GM20431 (cell line): Measurements from ENCODE around the gene CLEC2D.
"Not testable (repeated sequence)": the region's sequence is repeated elsewhere in the genome, so short reads cannot be mapped to it uniquely, and the experiment has no call there.

Experiments used
- in situ Hi-C: fragments of 300-500 bp; cut with MseI, MboI; formaldehyde crosslinking; loops from one replicate; pipeline ENCODE4 v1.15.0; 2020; ENCODE audit warnings: low sequenced_read_pairs; ENCODE audit not compliant: unreplicated experiment

CLEC2D gene

DNA sequence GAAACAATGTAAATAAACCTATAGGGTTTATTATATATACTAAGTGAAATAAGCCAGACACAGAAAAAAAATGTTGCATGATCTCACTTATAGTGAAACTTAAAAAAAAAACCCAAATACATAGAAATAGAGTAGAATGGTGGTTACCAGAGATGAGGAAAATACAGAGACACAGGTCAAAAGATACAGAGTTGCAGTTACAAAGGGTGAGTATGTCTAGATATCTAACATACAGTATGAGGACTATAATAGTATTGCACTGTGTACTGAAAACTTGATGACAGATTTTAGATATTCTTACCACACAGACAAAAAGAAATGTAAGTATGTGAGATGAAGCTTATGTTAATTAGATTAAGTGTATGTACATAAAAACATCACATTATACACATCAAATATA is 28.1 kb downstream of the CLEC2D start:
- in situ Hi-C loops = no loop called here

DNA sequence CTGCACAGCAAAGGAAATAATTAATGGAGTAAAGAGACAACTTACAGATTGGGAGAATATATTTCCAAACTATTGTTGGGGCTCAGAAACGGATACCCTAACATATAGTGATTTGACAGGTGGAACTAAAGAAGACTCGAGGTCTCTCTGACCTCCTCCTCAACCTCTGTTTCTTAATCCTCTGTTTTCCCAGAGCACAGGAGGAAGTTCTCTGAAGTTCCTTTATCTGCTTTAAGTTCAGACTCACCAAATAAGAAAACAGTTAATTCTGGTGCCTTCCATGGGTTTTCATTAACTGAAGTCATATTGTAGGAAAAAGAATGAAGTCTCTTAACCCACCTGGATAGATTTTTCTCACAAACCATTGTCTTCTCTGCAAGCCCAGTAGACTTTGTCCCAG is 29.2 kb downstream of the CLEC2D start:
- in situ Hi-C loops = no loop called here

DNA sequence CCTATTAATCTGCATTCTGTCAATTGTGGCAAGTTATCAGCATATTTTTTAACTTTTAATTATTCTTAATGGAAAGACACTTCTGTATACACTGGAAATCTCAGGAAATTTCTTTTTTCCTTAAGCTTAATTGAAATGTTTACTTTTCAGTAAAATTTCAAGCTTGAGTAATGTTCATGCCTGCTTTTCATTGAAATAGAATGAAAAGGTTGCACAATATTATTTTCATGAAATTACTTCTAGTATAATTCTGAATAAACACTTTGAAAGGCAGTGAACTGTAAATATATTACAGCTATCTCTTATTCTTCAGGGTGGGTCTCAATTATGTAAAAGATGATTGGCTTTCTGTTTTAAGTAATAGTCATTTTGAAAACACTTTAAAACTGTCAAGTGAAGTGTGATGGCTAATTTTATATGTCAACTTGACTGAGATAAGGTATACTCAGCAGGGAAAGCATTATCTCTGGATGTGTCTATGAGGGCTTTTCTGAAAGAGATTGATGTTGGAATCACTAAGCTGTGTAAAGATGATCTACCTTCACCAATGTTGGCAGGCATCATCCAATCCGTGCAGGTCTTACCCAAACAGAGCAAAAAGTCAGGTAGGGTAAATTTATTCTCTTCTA is 29.9 kb downstream of the CLEC2D start:
- in situ Hi-C loops = no loop called here

DNA sequence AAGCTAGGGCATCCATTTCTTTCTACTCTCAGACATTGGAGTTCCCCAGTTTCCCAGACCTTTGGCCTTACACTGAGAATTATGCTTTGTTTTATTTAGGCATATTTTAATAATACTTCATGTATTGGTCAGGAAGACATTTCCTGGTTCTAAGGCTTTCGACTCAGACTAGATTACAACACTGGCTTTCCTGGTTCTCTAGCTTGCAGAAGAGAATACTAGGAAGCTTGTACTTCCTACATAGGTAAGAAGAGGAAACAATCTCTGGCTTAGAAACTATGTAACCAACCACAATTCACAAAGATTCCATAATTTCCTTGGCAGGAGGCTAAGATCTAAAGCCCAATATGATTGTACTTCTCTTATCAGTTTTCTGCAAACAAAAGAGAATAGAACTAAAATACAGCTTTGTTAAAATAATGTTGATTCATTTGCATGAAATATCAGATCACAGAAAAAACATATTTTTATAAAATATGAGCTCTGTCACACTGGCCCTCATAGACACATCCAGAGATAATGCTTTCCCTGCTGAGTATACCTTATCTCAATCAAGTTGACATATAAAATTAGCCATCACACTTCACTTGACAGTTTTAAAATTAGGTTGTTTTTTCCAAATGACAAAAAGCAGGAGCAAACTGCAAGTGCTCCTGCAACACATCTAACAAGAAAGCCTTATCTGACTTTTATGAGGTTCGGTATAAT is 30.5 kb downstream of the CLEC2D start:
- in situ Hi-C loops = no loop called here

DNA sequence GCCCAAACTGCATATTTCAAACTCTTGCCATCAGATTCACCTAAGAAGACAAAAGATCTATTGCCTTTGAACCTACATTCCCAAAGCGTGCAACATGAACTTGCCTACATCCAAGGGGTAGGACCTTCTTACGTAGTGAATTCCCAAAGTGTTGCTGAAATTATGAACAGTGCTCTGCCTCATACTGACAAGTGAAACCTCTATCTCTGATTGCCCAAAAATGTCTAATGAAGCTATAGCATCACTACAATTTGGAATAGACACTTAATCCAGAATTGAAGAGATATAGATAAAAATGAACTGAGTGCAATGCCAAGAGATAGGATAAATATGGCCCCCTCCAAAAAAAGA is 31.1 kb downstream of the CLEC2D start:
- in situ Hi-C loops = no loop called here

DNA sequence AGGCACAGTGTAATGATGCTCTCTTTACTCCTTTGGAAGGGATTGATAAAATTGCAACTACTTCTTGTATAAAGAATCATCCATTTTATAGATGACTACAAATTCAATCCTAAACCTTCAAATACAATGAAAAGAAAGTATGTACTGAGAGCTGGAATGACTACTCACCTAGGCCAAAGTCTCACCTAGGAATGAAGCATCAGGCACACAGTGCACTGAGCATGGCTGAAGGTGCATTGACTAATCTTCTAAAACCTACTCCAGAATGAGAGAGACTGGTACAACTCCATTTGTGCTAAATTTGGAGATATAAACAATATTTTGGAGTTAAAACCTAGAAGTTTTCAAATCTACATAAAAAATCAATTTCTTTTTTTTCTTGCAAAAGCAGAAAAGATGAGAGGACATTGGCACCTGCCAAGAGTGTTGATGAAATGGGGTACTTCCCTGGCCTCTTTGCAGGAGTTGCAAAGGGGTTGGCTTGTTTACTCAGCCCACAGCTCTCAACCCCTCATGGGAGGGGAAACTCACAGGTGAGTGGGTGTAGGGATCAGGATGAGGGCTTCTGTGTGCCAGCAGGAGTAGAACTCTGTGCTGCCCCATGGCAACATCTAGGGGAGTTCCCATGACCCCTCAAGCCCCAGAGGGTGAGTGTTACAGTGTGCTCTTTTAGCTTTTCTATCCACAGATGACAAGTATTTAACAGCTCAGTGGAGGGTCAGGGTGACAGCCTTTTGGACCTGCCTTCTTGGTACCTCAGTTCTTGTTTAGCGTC is 32.1 kb downstream of the CLEC2D start:
- in situ Hi-C loops = no loop called here

DNA sequence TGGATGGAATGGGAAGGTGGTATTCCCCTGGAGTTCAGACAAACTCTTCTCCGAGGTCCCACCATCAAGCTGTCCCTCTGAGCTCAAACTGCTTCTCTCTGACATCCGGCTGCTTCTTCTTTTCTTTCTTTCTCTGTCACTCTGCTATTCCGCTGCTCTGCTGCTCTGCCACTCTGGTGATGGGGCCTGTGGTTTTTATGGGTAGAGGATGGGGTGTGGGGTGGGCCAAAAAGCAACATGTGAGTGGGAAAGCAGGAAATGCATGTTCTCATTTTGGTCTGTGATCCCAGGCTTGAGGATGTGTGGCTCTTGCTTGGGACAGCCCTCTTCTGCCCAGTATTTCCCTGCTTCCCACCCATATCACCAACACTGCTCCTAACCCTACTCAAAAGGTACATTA is 32.7 kb downstream of the CLEC2D start:
- in situ Hi-C loops = no loop called here

DNA sequence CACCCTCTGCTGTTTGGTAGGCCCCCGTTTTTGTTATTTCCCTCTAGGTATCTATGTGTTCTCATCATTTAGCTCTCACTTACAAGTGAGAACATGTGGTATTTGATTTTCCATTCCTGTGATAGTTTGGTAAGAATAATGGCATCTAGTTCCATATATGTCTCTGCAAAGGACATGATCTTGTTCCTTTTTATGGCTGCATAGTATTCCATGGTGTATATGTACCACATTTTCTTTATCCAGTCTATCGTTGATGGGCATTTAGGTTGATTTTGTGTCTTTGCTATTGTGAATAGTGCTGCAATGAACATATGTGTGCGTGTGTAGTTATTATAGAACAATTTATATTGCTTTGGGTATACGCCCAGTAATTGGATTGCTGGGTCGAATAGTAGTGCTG is 35.0 kb downstream of the CLEC2D start:
- in situ Hi-C loops = not testable (repeated sequence)

DNA sequence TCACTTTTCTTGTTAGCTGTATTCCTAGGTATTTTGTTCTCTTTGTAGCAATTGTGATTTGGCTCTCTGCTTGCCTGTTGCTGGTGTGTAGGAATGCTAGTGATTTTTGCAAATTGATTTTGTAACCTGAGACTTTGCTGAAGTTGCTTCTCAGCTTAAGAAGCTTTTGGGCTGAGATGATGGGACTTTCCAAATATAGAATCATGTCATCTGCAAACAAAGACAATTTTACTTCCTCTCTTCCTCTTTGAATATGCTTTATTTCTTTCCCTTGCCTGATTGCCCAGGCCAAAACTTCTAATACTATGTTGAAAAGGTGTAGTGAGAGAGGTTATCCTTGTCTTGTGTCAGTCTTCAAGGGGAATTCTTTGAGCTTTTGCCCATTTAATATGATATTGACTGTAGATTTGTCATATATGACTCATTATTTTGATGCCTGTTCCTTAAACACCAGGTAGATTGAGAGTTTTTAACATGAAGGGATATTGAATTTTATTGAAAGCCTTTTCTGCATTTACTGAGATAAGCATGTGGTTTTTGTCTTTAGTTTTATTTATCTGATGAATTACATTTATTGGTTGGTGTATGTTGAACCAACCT is 36.7 kb downstream of the CLEC2D start:
- in situ Hi-C loops = no loop called here

DNA sequence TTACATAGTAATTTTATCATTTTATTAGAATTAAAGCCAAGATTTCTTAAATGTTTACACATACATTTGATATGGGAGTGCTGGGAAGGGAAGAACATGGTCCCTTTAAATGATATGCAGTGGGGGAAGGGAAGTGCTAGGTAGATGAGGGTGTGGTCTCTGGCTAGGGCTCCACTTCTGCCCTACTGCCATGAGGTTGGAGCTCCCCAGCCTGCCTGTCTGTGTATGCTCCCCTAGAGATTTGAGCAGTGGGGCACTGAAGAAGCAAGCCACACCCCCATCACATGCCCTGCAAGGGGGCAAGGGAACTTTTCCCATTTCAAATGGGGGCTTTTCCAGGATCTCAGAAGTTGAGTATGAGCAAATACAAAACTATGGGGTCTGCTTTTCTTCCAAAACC is 37.8 kb downstream of the CLEC2D start:
- in situ Hi-C loops = no loop called here

DNA sequence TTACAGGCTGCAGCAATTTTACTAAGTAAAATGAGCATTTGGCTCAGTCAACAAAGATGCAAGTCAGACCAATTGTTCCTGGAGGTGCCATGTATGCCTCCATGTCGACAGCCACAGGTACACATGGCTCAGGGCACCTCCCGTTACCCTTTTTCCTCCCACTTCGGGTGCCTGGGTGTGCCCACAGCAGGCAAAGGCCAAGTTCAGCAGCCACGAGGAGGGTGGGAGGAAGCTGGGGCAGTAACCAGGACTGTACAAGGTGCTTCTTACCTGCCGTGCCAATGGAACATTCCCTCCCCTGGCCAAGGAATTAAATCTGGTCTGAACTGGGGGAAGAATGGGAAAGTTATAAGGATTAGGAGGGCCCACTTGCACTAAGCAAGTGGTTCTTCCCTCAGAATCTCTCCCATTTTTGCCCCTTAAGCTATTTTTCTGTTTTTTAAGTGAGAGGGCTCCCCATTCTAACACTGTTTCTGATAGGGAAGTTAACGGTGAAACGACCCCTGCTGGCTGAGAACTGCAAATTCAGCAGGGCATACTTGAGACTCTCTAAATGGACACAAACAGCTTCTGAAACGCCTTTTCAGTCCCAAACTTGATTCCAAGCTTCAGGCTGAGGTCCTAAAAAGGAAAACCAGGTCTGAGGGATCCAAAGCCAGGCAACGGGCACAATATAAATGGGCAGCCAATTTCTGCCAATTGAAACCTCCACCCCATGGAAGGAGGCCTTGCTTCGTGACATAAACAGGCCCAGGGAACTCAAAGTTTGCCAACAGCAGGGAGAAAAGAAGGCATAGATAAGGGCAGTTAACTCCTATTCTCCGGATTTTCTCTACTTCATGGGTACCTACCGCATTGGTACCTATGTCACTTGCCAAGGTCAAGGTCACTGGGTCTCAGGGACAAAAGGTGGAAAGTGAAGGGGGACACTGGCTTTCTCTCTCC is 38.6 kb downstream of the CLEC2D start:
- in situ Hi-C loops = no loop called here

DNA sequence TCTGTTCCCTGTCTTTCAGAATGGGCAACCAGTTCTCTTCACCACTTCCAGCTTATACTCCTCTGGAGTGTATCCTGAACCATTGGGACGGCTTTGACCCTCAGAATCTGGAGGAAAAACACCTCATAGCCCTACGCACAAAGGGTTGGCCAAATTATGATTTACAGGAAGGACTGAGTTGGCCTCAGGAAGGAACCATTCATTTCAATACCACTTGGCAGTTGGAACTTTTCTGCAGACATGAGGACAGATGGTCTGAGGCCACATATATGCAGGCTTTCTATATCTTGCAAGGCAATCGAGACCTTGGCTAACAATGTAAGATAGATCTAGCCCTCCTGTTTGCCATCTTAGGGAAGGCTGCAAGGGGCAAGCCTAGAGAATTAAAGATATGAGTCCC is 39.3 kb downstream of the CLEC2D start:
- in situ Hi-C loops = no loop called here

DNA sequence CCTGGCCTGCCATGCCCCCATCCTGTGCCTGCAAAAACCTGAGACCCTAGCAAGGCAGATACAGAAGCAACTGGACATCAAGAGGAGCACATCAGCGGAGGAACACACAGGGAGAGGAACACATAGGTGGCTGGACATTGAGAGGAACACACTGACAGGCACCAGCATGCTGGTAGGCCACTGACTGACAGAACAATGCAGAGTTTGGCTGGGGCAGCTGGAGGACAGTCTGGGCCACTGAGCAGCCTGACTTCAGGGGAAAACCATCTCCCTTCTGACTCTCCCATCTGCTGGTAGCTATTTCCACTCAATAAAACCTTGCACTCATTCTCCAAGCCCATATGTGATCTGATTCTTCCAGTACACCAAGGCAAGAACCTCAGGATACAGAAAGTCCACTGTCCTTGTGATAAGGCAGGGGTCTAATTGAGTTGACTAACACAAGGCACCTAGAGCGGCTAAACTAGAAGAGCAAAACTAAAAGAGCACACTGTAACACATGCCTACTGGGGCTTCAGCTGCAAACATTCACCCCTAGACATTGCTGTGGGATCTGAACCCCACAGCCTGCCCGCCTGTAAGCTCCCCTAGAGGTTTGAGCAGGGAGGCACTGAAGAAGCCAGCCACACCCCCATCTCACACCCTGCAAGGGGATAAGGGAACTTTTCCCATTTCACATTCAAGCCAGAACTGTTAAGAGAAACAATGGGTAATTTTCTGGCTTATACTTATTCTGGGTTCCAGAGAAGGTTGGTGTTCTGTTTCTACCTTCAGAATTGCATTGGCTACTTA is 41.3 kb downstream of the CLEC2D start:
- in situ Hi-C loops = no loop called here

DNA sequence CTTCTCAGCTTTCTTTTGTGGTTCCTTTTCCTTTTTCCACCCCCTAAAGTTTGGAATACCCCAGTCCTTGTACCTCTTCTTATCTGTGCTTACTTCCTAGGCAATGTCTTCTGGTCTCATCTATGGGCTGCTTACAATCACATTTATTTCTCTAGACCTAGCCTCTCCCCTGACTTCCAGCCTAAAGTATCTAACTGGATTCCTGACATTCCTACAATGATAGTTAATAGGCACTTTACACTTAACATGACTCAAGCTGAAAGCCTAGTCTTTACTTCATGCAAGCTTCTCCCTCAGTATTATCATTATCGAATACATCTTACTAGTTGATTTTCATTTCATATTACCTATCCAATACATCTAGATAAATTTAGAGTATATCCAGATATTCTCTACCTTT is 42.2 kb downstream of the CLEC2D start:
- in situ Hi-C loops = no loop called here

DNA sequence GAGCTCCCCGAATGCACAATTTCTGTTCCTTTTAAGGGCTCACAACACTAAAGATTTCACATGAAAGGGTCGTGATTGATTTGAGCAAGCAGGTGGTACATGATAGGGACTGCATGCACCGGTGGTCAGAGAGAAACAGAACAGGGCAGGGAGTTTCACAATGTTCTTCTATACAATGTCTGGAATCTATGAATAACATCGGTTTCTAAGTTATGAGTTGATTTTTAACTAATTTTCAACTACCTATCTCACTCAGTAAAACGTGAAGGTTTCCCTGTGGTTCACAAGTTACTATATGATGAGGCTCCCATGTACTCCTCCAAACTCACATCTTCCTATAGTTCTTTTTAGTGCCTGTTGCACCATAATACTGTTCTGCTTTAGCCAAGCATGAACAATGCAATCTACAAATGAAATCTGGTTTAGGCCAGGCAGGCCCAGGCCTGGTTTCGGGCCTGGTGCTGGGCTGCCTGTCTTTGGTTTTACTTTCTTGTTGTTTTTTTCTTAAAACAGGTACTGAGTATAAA is 43.6 kb downstream of the CLEC2D start:
- in situ Hi-C loops = not testable (repeated sequence)

DNA sequence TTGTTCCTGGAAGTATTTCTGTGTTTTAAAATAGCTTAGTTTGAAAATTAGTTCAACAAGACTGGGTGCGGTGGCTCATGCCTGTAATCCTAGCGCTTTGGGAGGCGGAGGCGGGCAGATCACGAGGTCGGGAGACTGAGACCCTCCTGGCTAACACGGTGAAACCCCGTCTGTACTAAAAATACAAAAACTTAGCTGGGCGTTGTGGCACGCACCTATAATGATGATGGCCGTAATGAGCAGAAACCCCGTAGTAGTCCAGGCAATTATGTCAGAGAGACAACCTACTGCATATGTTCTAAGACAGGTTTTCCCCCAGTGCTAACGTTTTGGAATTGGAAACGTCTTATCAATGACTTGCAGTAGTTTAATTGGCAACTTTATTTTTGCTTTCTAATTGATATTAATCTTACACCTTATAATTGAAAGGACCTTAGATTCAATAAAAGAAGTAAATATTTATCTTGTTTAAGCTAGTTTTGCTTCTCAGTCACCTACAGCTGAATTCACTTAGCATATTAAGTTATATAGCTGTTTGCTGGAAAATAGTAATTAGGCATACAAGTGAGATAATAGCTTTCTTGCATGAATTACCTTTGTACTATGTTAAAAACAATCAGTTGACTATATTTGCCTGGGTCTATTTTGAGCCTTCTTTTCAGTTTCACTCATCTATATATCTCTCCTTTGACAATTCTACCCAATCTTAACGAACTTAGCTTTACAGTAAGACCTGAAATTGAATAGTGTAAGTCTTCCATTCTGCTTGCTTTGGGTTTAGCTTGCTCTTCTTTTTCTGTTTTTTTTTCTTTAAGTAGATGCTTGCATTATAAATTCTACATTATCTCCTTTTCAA is 47.8 kb downstream of the CLEC2D start:
- in situ Hi-C loops = no loop called here

DNA sequence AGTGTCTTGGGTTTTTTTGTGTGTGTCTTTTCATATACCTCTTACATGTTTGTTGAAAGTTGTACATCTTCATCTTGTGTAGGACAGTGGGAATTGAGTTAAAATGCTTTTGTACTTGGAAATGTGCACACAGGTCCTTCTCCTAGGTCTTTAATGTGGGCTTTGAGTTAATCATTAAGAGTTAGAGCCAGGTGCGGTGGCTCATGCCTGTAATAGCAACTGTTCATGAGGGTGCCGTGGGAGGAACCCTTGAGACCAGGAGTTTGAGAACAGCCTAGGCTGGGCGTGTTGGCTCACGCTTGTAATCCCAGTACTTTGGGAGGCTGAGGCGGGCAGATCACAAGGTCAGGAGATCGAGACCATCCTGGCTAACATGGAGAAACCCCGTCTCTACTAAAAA is 49.5 kb downstream of the CLEC2D start:
- in situ Hi-C loops = no loop called here

DNA sequence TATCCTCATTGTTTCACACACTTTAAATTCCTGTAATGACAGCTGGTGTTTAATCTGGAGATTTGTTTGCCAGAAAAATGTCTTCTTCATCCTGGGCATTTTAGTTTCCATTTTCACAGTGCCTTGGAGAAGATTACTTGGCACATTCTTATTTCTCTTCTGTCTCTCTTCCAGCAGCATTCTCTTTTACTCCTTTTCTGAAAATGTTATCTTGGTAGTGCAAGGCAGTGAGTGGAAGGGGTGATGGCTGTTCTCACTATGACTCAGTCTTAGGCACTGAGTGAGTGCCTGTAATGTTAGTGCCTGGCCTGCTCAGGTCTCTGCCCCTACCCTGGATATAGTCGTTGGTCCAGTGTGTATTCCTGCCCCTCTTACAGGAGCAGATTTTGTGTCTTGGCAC is 50.3 kb downstream of the CLEC2D start:
- in situ Hi-C loops = no loop called here
